HepG2 (cell line): ENCODE measurements around the gene WDR5B. TPM values are rescaled to one million over a fixed set of nuclear protein-coding genes. Genes with fewer than 3 reads are reported as not detected.

Source experiments
- CREB1 ChIP-seq, 2 experiments: fragments of 450-650 bp in 1 of 2; IDR thresholded peaks; 2 replicates each; pipeline ENCODE4 v1.6.1; 2016 to 2017; ENCODE audit warnings: control low read depth in 1 of 2, mild to moderate bottlenecking in 1 of 2, missing compliant biosample characterization in 1 of 2, missing genetic modification characterization in 1 of 2
- FOSL1 ChIP-seq: sonication (generic); formaldehyde crosslinking; IDR thresholded peaks from 2 replicates; pipeline ENCODE4 v1.9.0; 2021; ENCODE audit warnings: missing genetic modification reagents, borderline replicate concordance
- MLX ChIP-seq: IDR thresholded peaks from 2 replicates; pipeline ENCODE4 v1.6.1; 2016
- PITX1 ChIP-seq: sonication (generic); formaldehyde crosslinking; IDR thresholded peaks from 2 replicates; pipeline ENCODE4 v1.5.1; 2020; ENCODE audit warnings: mild to moderate bottlenecking, missing genetic modification reagents
- PRDM10 ChIP-seq: sonication (generic); formaldehyde crosslinking; IDR thresholded peaks from 2 replicates; pipeline ENCODE4 v1.4.0; 2020; ENCODE audit warnings: low read depth, missing genetic modification reagents
- SIX1 ChIP-seq: sonication (generic); formaldehyde crosslinking; IDR thresholded peaks from 2 replicates; pipeline ENCODE4 v1.4.0; 2020; ENCODE audit warnings: missing genetic modification reagents, borderline replicate concordance
- SKI ChIP-seq: fragments of 450-650 bp; IDR thresholded peaks from one replicate; pipeline ENCODE4 v1.6.1; 2018; ENCODE audit warnings: mild to moderate bottlenecking; ENCODE audit not compliant: partially characterized antibody
- SMAD3 ChIP-seq: sonication (generic); formaldehyde crosslinking; IDR thresholded peaks from 2 replicates; pipeline ENCODE4 v1.4.0; 2020; ENCODE audit warnings: missing genetic modification reagents
- SMARCE1 ChIP-seq: fragments of 450-650 bp; IDR thresholded peaks from 2 replicates; pipeline ENCODE4 v1.6.1; 2017; ENCODE audit warnings: borderline replicate concordance
- SNAPC2 ChIP-seq: sonication (generic); formaldehyde crosslinking; IDR thresholded peaks from 2 replicates; pipeline ENCODE4 v1.8.1; 2022; ENCODE audit warnings: mild to moderate bottlenecking, missing genetic modification reagents
- SP5 ChIP-seq: IDR thresholded peaks from 2 replicates; pipeline ENCODE4 v1.6.1; 2016; ENCODE audit warnings: low read depth, borderline replicate concordance
- TFE3 ChIP-seq: IDR thresholded peaks from 2 replicates; pipeline ENCODE4 v1.6.1; 2016
- ZKSCAN8 ChIP-seq: IDR thresholded peaks from 2 replicates; pipeline ENCODE4 v1.6.1; 2016; ENCODE audit warnings: borderline replicate concordance, missing genetic modification reagents, missing compliant biosample characterization
- ZNF331 ChIP-seq: sonication (generic); formaldehyde crosslinking; IDR thresholded peaks from 2 replicates; pipeline ENCODE4 v1.4.0; 2020; ENCODE audit warnings: missing genetic modification reagents
- ZNF335 ChIP-seq: sonication (generic); formaldehyde crosslinking; IDR thresholded peaks from 2 replicates; pipeline ENCODE4 v1.4.0; 2020; ENCODE audit warnings: missing genetic modification reagents
- ZNF414 ChIP-seq: sonication (generic); formaldehyde crosslinking; IDR thresholded peaks from 2 replicates; pipeline ENCODE4 v1.5.0; 2020; ENCODE audit warnings: missing genetic modification reagents
- ZNF460 ChIP-seq: sonication (generic); formaldehyde crosslinking; IDR thresholded peaks from 2 replicates; pipeline ENCODE4 v1.5.1; 2020; ENCODE audit warnings: missing genetic modification reagents, mild to moderate bottlenecking, borderline replicate concordance
- ZSCAN25 ChIP-seq: sonication (generic); formaldehyde crosslinking; IDR thresholded peaks from 2 replicates; pipeline ENCODE4 v1.8.0; 2022; ENCODE audit warnings: mild to moderate bottlenecking, missing genetic modification reagents
- ZSCAN9 ChIP-seq: IDR thresholded peaks from 2 replicates; pipeline ENCODE4 v1.6.1; 2016; ENCODE audit warnings: borderline replicate concordance
- polyA plus RNA-seq, 8 experiments: library from polyadenylated mRNA; depleted of rRNA in 3 of 8; stranded (reverse) in 7 of 8; unstranded in 1 of 8; fragments of >200 nt; fragmentation: Illumina TruSeq in 4 of 8; extraction: Trizol in 4 of 8; gene quantifications; 2 replicates each; pipeline versions ENCODE4 v1.2.1 to v1.2.3, GENCODE V29; 2011 to 2016; ENCODE audit warnings: low read depth in 4 of 8, missing spikeins in 1 of 8, mixed read lengths in 1 of 8; ENCODE audit not compliant: insufficient read depth in 1 of 8
- total RNA-seq, 5 experiments: library from RNA; depleted of rRNA; stranded (reverse); fragments of >200 nt; fragmentation: Illumina TruSeq; extraction: Trizol; gene quantifications; 2 replicates each; pipeline ENCODE4 v1.2.3, GENCODE V29; 2016; ENCODE audit warnings: low read depth in 1 of 5

The WDR5B gene
- total and polyA plus RNA-seq, 2 of the 13 experiments (the other 11 are each of a cell fraction or from before 2014, with no cell fraction given), result 2.5 to 3.6 TPM

GRCh38 chr3:122365582-122366378 is 50.1 kb downstream of the WDR5B start (continued):
- TF ChIP-seq SNAPC2 (CRISPR knock-in tag), result peak; percentile 52; the same call in 1 of the 2 replicates
- peak; percentile 19; the same call in 1 of the 2 replicates for TF ChIP-seq PRDM10 (CRISPR knock-in tag)
- peak; percentile 86; the same call in 1 of the 2 replicates for TF ChIP-seq PITX1
- TF ChIP-seq ZSCAN9 (CRISPR knock-in tag), result peak; percentile 83; the same call in 1 of the 2 replicates
- TF ChIP-seq MLX (CRISPR knock-in tag), result peak; percentile 50; the same call in 1 of the 2 replicates
- 0 out of 2 replicates have a peak, but pooled peaks have one; percentile 28 for TF ChIP-seq SP5 (CRISPR knock-in tag)
- peak; percentile 70 for TF ChIP-seq CREB1 (IDR thresholded peaks at IDR 0.05)
- peak; percentile 73 for TF ChIP-seq CREB1 (CRISPR knock-in tag; IDR thresholded peaks at IDR 0.05)
- TF ChIP-seq SKI, result peak; percentile 67
- peak; percentile 99 for TF ChIP-seq SMARCE1
- peak; percentile 41; the same call in 1 of the 2 replicates for TF ChIP-seq ZNF460 (CRISPR knock-in tag)
- peak; percentile 94 for TF ChIP-seq ZNF335 (CRISPR knock-in tag)
- TF ChIP-seq ZNF331 (CRISPR knock-in tag), result peak; percentile 90
- 0 out of 2 replicates have a peak, but pooled peaks have one; percentile 78 for TF ChIP-seq SMAD3
- TF ChIP-seq TFE3 (CRISPR knock-in tag), result peak; percentile 64; the same call in 1 of the 2 replicates
- TF ChIP-seq ZNF414 (CRISPR knock-in tag), result peak; percentile 81; the same call in 1 of the 2 replicates
- TF ChIP-seq ZSCAN25 (CRISPR knock-in tag), result peak; percentile 71; the same call in 1 of the 2 replicates
- peak; percentile 99 for TF ChIP-seq FOSL1 (CRISPR knock-in tag)
- TF ChIP-seq ZKSCAN8 (CRISPR knock-in tag), result peak; percentile 90
- peak; percentile 84; the same call in 1 of the 2 replicates for TF ChIP-seq SIX1 (CRISPR knock-in tag)
